ENCODE measurements around the gene SDF4.

Gene SDF4

DNA sequence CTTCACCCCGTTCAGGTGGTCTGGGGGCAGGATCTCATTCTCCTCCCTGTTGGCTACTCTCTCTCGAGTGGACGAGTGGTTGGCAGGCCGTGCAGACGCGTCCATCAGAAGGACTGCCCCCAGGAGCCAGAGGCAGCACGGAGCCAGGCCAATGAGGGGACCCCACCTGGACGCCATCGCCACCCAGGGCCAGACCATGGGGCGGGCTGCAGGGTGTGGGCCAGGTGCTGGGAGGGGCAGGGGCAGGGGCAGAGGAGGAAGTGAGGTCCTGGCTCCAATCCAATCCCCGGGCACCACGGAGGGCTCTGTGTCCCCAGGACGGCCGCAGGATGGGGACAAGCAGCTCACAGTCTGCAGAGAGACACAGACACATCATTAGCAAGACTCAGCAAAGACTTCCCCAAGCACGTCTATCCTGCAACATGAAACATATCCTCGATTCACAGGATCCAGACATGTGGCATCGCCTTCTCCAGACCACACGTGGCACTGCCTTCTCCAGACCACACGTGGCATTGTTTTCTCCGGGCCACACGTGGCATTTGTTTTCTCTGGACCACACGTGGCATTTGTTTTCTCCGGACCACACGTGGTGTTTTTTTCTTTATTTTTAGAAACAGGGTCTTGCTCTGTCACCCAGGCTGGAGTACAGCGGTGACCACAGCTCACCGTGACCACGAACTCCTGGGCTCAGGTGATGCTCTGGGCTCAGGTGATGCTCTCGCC is 3.0 kb downstream of the SDF4 start:
- DNase-seq (ENCODE audit: low spot score) = no peak

DNA sequence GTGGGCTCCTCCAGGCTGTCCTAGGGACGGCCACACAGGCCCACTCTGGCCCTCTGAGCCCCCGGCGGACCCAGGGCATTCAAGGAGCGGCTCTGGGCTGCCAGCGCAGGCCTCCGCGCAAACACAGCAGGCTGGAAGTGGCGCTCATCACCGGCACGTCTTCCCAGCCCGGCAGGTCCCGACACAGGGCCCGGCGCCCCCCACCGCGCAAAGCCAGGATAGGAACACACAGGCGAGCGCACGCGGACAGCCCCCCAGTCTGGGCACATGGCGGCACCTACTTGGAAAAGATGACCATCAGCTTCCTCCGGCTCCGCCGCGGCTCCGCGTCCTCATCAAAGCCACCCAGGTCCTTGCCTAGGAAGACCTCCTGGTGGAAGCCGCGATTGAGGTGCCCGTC is 3.6 kb downstream of the SDF4 start:
- no peak for DNase-seq (ENCODE audit: low spot score)

DNA sequence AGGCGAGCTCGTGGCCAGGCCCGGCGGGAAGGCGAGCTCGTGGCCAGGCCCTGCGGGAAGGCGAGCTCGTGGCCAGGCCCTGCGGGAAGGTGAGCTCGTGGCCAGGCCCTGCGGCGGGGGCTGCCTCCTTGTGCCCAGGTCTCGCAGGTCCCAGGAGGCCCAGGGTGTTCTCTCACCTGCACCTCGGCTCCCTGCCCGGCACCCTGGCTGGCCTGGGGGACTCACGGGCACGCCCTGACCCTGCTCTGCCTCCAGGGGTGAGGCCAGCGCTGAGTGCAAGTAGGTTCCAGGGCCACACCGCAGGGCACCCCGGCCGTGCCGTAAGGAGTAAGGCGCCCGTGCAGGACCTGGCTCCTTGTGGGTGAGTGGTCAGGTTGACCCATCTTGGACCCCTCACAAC is 4.4 kb downstream of the SDF4 start:
- DNase-seq (ENCODE audit: low spot score) = no peak

DNA sequence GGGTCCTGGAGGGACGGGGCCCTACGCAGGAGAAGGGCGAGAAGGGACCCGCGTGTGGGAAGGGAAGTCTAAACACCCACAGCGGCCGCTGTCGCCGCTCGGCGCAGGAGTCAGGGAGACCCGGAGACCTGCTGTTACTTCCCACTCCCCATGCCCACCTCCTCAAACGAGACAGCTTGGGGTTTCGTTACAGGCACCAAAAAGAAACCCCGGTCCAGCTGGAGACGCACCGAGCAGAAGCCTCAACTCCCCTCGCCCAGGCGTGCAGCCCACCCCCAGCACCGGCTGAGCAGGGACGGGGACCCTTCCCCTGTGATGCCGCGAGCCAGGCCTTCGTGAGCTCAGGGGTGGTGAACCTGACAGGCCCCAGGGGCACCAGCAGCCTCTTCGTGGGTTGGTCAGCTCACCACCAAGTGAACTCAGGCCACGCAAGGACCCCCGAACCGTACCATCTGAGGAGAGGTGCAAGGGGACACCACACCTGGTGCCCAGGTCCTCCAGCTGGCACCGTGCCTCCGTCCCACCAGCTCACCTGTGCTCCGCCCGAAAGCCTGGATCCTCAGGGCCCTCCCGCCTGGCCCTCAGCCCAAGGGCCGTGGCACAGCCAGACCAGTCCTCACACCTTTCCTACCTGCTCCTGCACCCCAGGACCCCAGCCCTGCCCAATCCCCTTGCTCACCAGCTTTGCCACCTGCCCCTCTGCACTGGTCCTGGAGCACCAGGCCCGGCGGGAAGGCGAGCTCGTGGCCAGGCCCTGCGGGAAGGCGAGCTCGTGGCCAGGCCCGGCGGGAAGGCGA is 5.0 kb downstream of the SDF4 start:
- no peak for DNase-seq (ENCODE audit: low spot score)

DNA sequence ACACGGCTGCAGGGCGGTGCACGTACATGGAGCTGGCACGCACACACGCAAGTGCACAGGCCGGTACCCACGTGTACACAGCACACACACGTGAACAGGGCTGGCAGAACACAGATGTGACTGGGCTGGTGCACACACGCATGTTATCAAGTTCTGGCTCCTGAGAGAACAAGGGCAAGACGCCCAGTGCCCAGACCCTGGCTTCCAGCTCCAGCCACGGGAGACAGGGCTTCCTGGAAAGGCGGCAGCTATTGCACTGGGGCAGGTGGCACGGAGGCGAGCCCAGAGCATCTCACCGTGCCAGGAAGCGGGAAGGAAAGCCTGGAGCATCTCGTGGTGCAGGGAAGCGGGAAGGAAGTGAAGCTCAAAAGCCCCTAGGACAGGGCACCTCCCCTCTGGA is 5.9 kb downstream of the SDF4 start:
- DNase-seq (ENCODE audit: low spot score) = peak; percentile 49

DNA sequence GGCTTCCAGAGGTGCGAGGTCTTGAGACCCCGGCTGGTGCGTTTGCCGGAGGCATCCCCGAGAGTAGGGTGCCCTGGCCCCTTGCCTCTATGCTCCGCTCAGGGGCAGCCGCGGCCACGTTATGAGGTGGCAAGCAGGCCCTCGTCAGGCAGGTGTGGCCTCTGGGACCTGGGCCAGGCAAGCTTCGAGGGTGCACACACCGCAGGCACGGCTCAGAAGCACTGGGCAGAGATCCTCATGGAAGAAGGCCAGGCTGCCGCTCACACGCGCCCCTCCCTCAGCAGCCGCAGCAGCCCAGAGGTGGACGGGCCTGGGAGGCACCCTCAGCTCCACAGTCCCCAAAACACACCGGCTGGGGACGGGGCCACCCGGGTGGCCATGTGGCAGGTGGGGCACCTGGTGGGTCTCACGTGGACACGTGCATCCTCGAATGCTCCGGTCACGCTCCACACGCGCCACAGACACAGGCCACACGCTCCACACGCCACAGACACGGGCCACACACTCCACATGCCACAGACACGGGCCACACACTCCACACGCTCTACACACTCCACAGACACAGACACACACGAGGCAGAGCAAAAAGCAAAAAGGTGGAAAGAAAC is 6.5 kb downstream of the SDF4 start:
- DNase-seq (ENCODE audit: low spot score) = no peak

DNA sequence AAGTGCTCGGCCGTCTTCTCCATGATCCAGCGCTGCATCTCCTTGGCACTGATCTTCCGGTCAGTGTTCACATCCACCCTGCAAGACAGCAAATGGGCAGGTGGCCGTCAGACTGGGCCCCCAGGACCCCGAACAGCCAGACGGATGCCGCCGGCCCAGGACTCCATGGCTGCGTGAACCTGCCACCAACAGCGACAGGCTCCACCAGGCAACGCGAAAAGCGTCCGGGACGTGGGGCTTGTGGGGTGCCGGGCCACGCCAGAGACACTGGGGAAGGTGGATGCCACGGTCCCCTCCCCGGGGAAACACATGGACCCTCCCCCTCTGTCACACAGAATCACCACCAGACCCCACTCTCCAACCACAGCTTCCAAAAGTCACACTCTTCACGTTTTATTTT is 7.9 kb downstream of the SDF4 start:
- DNase-seq (ENCODE audit: low spot score) = no peak

DNA sequence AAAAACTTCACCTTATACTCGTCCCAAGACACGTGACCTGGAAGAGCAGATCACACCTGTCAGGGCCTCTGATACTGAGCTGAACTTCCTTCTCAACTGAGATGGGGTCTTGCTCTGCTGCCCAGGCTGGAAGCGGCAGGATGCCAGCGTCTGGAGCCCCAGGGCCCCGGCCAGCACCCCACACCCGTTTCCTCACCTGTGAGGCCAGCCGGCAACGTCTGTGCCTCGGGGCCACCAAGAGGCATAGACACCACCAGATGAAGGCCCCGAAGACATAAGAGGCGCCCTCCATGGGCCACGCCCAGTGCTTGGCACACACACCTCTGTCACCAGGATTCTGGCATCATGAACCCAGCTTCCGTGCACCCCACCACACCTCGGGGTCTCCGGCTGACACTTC is 8.5 kb downstream of the SDF4 start:
- DNase-seq (ENCODE audit: low spot score) = no peak

DNA sequence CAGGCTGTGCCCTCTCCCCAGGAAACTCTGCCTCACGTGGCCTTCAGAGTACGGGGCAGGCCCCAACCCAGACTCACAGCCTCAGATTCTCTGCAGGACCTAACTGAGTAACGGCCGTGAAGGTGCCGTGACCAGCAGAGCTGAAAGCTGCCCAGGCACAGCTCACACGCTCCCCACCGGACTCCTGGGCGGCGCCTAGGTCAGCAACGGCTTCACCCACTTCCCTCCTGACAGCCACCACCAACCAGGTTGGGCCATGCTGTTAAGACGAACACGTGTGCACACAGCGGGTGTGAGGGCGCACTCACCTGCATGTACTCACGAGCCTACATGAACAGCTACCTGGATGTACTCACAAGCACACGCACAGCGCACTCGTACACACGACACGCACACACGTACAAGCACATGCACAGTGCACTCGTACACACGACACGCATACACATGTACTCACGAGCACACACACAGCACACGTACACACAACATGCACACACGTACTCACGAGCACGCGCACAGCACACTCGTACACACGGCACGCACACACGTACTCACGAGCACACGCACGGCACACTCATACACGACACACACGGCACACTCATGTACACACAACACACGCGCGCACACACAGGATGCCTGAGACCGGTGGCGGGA is 9.1 kb downstream of the SDF4 start:
- no peak for DNase-seq (ENCODE audit: low spot score)

DNA sequence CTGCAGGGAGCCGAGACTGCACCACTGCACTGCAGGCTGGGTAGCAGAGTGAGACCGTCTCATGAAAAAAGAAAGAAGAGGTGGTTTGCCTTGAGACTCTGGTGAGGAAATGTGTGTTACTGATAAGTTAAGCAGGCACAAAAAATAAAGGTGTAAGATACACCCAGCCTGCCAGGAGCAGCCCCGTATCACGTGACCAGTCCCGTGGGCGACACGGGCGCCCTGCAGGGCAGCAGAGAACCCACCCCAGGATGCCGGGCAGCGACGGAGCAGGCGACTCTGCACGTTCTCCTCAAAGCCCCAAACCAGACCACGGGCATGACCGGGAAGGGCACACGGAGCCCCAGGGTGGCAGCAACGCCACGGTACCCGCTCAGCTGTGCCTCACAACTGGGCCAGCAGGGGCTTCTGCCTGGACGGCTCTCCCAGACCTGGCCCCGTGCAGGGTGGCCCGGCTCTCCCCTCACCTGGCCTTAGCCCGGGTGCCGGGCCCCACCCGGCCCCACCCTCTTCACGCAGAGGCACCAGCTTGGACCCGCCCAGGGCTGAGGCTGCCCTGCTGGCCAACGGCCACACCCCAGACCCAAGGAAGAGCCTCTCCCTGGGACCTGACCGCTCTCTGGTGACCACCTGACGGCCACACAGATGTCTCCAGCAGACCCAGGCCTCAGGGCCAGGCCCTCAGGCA is 9.8 kb downstream of the SDF4 start:
- no peak for DNase-seq (ENCODE audit: low spot score)

DNA sequence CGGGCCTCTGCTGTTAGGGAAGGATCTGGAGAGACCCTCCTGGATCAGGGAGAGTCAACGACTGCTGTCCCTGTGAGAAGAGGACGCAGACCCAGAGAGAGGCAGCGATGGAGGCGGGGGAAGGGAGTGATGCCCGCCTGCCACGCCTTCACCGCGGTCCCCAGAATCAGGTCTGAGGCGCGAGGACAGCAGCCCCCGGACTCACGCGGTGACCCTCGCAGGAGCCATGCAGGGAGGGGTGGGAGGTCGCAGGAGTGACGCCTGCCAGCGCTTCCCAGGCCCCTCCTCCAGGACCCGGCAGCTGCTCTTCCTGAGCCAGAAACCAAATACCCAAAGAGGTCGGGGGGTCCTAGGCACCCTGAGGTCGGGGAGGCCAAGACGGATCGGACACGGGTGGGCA is 11.6 kb downstream of the SDF4 start:
- DNase-seq (ENCODE audit: low spot score) = no peak

DNA sequence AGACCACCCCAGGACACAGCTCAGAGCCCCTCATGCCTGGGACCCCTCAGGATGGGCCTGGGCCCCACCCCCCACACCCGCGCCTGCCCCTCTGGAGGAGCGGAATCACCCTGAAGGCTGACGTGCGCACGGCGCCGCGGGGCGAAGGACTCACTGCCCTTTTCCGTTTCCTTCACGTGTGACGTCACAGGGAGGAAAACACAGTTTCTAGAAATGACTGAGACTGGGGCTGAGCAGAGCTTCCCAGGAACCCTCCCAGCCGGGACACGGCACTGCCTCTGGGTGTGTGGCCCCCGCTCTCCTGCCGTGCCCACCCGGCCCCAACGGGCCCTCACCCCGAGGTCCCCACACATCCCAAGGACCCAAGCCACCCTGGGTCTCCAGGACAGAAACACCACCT is 12.5 kb downstream of the SDF4 start:
- no peak for DNase-seq (ENCODE audit: low spot score)

DNA sequence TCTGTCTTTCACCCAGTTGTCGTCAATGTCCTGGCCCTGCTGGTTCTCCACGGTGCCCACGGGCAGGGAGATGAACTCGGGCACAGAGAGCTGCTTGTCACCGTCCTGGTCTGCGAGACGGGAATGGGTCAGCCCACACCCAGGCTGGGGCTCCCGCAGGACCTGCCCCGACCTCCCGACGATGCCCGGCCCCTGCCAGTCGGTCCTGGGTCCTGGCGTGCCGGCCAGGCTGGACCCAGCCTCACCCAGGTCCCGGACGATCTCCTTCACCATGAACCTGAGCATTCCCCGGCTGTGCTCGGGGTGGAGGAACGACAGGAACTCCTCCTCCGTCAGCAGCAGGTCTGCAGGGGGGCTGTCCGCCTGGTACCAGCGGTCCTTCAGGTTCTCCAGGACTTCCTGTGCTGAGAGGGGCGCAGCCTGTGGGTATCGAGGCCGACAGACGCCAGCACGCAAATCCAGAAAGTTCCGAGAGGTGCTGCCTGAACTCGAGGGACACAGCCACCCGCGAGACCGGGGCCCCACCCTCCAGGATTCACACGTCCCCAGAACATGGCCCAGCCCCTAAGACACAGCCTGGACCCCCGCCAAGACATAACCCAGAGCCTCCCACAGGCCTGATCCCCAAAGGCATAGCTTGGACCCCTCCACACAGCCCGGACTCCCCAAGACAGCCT is 13.1 kb downstream of the SDF4 start:
- DNase-seq (ENCODE audit: low spot score) = no peak

DNA sequence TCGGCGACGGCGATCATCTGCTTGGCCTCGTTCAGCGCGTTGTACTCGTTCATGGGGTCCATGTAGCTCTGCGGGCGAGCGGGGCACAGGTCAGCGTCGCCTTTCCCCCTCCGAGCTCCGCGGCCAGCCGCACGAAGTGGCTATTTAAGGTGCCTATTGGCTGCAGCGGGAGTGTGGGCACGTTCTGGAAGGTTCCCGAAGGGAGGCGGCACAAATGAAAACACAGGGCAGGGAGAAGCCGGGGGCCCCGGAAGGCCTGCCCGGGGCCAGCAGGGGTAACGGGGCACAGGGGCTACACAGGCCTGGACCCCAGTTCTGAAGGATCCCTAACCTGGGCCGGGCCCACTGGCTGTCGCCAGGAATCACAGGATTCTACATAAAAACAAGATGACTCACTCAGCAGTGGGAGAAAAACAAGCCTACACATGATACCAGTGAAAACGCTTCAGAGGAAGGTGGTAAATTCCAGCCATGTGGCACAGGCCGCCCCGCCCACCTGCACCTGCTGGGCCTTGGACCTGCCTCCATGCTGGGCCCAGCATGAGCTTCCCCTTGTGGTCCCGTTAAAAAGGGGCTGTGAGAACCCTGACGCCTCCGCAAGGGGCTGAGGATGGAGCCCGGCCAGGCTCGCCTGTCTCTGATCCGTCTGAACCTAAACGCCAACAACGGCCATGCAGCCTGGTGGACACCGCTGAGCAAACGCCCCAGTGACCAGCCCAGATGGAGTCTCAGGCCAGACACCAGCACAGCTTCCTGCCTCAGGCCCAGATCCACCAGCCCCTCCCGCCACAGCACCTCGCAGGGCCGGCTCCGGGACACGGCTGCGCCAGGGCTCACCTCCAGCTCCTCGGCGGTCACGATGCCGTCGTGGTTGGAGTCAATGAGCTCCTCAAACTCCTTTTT is 13.9 kb downstream of the SDF4 start:
- DNase-seq (ENCODE audit: low spot score) = peak; percentile 38

DNA sequence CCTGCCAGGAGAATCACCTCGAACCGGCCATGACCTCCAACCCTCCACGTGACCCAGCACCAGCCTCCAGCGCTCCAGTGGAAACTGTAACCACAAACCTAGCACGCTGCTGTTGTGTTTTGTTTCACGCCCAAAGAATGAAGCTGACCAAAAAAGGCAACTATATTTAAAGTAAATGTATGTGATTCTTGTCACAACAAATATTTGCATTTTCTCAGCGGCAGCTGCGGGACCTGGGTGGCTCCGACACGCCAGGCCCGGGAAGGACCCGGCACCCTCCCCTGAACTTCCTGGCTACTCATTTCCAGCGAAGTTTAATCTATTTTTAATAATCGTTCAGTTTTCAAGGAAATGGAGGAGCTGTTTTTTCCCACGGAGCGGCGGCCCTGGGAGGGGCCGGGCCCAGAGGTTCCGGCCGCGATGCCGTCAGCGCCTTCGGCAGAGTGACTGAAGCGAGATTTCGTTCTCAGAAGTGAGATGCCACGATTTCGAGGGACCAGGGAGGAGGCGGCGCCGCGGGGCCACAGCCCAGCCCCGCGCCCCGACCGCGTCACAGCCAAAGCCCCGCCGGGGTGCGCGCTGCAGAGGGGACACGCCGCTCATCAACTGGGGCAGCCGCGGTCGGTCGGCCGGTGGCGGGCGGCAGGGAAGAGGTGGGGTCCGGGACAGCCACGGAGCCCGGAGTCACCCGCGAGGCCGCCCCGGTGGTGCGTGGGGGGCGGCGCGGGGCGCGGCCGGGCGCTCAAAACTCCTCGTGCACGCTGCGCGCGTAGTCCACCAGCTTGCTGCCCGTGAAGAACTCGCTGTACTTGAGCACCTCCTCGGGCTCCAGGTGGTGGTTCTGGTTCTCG is 14.8 kb downstream of the SDF4 start:
- DNase-seq (ENCODE audit: low spot score) = no peak

DNA sequence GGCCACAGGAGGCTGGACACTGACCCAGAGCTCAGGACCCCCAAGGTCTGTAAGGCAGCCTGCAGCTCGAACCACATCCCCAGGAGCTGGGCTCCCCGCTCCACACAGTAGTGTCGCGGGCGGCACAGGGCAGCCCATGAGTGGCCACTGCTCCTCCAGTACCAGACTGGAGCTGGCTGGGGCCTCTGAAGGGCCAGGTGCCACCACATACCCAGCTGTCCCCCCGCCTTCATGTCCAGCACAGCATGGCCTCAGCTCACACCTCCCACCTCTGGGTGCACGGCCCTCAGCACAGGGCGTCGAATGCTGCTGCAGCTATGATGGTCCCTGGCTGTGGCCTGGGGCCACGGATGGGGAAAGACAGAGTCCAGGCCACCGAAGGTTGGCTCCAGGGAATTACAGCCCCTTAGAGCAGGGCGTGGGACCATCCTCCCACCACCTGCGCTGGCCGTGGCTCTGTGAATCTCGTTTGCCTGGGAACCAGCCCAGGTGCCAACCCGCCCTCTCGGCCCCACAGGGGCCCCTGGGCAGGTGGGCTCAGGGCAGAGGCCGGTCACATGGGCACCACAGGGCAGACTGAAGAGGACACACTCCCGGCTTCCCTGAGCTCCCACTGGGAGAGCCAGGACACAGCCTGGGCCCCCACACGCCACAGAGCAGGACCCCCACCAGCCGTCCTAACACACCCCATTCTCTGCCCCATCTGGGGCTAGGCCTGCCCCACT is 15.8 kb downstream of the SDF4 start:
- no peak for DNase-seq (ENCODE audit: low spot score)

DNA sequence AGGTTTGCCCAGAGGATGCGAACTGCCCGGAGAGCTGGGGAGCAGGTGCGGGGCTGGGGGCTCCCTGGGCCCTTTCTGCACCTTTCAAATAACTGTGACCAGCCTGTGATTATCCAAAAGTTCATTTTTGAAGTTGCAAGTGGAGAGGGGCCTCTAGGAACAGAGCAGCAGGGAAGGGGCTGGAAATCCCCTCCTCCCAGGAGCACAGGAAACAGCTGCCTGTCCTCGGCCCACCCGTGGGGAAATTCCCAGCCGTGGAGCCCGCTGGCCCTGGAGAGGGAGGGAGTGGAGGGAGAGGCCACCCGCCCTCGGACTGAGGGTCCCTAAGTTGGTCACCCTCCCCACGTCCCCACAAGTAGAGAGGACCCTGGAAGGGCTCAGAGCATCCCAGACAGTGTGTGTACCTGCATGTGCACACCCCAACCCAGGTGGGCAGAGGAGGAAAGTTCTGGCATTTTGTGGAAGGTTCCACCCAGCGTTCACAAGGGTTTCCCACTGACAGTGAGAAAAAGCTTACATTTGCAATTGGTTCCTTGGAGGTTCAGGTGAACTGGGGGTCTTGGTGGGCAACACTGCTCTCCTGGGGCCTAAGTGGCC is 16.6 kb downstream of the SDF4 start:
- no peak for DNase-seq (ENCODE audit: low spot score)
